Hypothalamus (tissue), 51 donors: ENCODE measurements around the gene CST4.
"Not testable (repeated sequence)": the region's sequence is repeated elsewhere in the genome, so short reads cannot be mapped to it uniquely, and the experiment has no call there.

Source experiments
- DNase-seq, 51 donors: peaks; one replicate each; lab custom pipeline; 2025; lab: John Stamatoyannopoulos, UW

CST4 gene, protein sequence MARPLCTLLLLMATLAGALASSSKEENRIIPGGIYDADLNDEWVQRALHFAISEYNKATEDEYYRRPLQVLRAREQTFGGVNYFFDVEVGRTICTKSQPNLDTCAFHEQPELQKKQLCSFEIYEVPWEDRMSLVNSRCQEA

DNA sequence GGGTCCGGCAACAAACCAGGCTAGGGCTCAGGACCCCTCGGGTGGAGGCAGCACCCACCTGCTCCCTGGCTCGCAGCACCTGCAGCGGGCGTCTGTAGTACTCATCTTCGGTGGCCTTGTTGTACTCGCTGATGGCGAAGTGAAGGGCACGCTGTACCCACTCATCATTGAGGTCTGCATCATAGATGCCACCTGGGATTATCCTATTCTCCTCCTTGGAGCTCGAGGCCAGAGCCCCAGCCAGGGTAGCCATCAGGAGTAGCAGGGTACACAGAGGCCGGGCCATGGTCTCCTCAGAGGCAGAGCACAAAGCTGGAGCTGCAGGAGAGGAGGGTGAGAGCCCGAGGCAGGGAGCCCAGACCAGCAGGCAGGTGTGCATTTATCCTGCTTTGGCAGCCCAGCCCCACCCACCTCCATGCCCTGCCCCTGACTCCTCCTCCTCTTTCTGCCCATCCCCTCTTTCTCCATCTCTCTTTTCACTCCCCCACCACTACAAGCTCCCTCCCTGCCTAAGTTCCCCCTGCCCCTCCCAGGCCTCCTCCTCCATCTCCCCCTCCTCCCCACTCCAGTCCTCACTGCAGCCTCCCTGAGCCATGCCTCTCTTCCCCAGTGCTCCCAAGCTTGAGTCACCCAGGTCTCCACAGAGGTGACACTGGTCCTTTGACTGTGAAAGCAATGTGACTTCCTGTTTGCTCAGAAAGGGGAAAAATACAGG, at the start of gene CST4:
CST4 (minus strand) TSS at position 355 of the 715 bp plus-strand sequence; CDS start at position 286, 69 bp downstream.
- not testable (repeated sequence) for DNase-seq

- DNase-seq = not testable (repeated sequence)
Observed at GRCh38 chr20:23735391-23735790, 46.6 kb upstream of the CST4 start.

GRCh38 chr20:23734949-23735348, 46.1 kb upstream of the CST4 start:
- DNase-seq = not testable (repeated sequence)

DNA sequence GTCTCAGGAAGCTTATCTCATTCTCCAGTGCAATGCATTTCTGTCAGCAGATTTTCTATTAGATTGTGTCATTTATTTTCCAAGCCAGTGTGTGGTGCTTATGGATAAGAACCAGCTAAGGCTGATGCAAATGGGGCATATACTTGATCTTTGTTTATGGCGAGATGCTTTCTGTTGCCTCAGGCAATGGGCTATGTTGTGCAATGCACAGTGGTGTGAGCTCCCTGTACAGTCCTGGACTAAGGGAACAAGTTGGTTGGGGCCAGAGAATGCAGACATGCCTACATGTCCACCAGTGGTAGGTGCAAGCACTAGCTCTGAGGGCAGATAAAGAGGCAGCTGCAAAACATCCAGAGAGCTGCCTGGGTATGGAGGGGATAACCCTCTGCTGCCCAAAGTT, 45.6 kb upstream of the CST4 start:
- DNase-seq = not testable (repeated sequence)

- no peak for DNase-seq
Observed at GRCh38 chr20:23727016-23727415, 38.2 kb upstream of the CST4 start.

GRCh38 chr20:23725102-23725501, 36.3 kb upstream of the CST4 start:
- DNase-seq = no peak

DNA sequence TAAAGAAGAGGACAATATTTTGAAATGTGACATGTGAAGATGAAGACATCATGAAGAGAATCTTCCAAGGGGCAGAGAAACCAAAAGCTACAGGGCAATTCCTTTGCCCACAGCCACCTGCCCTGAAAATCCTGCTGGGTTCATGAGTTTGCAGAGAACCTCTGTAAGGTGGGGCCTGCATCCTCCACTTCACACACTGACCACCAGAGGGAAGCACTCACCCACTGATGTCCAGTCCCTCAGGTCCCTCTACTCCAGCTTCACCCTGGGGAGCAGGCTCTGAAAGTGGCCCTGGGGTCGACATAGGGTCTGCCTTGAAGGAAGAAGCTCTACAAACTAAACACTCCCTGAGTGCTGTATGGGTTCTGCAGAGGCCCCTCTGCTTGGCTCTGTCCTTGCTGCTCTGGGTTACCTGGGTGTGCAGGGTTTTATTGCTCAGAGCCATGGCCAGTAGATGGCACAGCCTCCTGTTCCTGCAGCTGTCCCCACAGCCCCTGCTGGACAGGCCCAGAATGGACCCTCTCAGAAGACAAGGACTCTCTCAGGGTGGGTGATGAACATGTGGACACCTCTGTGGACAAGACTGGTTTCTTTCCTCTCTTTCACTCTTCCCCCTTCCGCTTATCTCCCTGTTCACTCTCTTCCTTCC, 34.9 kb upstream of the CST4 start:
- peak in 7 of 51 donors; percentile 2 to 15 (median 8) for DNase-seq

GRCh38 chr20:23722851-23723250, 34.0 kb upstream of the CST4 start:
- DNase-seq = not testable (repeated sequence)

DNA sequence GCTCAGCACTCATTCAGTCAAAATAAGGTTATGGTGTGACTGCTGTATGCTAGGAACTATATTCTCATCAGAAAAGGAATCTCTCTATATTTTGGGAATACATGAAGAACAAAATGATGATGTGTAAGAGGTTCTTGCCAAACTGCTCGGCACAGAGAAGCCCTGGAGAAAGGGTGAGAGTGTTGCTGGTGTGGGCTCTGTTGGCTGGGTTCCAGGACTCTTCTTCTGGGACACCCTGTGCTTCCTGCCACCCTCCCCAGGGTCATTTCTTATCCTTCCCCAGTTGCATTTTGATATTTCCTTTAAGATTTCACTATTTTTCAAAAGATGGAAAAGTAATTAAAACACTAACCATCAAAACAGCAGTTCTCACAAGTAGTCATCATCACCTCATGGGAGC, 33.1 kb upstream of the CST4 start:
- no peak for DNase-seq

DNA sequence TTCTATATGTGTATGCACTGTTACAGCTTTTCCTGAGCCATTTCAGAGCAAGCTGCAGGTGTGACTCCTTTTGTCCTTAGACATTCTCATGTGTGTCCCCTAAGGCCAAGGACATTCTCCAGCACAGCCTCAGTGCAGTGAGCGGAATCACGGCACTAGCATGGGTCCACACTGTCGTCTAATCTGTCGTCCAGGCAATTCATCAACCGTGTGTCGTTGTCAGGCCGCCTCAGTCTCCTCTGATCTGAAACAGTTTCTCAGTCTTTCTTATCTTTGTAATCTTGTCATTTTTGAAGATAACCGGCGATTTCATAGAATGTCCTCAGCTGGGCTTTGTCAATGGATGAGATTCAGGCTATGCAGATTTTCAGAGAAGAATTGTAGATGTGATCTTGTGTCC, 30.5 kb upstream of the CST4 start:
- not testable (repeated sequence) for DNase-seq

DNA sequence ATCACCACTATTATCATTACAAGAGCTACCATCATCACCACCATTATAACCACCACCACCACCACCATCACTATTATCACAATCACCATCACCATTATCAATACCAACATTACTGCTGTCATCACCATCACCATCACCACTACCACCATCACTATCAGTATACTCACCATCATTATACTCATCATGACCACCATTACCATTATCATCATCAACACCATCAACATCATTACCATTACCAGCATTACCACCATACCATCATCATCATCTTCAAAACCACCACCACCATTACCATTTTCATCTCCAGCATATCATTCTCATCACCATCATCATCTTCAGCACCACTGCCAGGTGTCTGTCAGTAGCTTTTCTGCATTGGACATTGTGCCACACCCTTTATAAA, 22.9 kb upstream of the CST4 start:
- DNase-seq = not testable (repeated sequence)

DNA sequence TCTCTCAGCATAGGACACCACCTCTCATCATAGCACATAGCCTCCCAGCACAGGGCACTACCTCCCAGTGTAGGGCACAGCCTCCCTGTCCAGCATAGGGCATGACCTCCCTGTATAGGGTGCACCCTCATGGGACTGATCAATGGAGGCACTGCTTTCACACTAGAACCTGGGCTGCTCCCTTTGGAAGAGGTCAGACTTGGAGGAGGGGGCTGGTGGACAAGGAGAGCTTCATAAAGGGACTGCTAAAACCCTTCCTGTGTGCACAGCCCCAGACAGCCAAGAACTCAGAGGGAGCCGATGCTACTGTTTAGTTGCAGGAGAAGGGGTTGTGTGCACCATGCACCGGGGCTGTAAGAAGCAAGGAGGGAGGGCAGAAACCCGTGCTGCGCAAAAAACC, 21.9 kb upstream of the CST4 start:
- DNase-seq = no peak

GRCh38 chr20:23705895-23706294, 17.1 kb upstream of the CST4 start:
- DNase-seq = no peak

GRCh38 chr20:23702021-23702420, 13.2 kb upstream of the CST4 start:
- DNase-seq = no peak

DNA sequence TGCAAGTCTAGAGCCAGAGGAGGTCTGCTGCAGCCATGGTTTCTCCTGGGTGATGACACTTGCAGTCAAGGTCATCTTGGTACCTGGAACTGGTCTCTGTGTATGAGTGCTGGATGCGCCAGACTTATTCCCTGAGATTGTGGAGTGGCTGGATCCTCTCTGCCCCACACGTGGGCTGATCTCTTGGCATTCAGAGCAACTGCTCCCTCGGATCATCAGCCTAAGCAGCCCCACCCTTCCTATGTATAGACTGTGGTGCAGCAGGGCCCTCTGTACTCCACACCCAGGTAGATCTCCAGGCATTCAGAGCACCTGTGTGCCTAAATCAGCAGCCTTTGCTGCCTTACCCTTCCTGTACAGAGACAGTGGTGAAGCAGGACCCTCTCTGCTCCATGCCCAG, 12.1 kb upstream of the CST4 start:
- no peak for DNase-seq

DNA sequence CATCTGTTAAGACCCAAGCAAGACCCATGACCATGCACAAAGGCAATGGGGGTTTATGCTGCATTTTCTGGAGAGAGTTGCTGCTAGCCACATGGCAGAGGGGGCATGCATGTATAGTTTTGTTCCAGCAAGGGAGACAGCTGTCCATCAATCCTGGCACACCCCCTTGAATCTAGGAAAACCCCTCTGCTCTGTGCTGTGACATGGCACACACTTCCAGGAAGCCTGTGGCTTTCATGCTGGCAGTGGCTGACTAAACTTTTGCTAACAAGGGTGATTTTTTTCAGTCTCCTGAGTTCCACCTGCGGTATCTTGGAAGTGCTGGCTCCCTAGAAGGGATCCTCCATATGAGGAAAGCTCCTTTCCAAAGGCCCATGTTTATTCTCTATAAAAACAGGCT, 9.1 kb upstream of the CST4 start:
- DNase-seq = no peak

DNA sequence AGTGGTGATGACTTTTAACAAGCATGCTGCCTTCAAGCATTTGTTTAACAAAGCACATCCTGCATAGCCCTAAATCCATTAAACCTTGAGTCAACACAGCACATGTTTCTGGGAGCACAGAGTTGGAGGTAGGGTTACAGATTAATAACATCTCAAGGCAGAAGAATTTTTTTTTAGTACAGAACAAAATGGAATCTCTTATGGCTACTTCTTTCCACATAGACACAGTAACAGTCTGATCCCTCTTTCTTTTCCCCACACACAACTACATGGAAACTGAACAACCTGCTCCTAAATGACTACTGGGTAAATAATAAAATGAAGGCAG, 6.2 kb upstream of the CST4 start:
- DNase-seq = not testable (repeated sequence)

DNA sequence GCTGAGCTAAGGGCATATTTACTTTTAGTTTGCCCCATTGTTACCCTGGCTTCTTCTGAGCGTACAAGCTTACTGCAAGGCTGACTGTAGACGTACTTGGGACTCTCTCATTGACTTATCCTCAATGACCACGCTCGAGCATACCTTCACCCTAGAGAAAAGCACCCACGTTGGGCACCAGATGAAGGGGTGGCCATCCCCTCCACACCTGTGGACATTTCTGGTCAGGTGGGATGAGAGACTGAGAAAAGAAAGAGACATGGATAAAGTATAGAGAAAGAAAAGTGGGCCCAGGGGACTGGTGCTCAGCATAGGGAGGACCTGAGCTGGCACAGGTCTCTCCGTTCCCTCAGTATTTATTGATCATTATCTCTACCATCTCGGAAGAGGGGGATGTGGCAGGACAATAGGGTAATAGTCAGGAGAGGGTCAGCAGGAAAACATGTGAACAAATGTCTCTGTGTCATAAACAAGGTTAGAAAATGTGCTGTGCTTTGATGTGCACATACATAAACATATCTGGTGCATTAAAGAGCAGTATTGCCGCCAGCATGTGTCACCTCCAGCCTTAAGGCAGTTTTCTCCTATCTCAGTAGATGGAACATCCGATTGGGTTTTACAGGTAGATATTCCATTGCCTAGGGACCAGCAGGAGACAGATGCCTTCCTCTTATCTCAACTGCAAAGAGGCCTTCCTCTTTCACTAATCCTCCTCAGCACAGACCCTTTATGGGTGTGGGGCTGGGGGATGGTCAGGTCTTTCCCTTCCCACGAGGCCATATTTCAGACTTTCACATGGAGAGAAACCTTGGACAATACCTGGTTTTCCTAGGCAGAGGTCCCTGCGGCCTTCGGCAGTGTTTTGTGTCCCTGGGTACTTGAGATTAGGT, 5.6 kb upstream of the CST4 start:
- DNase-seq = not testable (repeated sequence)

DNA sequence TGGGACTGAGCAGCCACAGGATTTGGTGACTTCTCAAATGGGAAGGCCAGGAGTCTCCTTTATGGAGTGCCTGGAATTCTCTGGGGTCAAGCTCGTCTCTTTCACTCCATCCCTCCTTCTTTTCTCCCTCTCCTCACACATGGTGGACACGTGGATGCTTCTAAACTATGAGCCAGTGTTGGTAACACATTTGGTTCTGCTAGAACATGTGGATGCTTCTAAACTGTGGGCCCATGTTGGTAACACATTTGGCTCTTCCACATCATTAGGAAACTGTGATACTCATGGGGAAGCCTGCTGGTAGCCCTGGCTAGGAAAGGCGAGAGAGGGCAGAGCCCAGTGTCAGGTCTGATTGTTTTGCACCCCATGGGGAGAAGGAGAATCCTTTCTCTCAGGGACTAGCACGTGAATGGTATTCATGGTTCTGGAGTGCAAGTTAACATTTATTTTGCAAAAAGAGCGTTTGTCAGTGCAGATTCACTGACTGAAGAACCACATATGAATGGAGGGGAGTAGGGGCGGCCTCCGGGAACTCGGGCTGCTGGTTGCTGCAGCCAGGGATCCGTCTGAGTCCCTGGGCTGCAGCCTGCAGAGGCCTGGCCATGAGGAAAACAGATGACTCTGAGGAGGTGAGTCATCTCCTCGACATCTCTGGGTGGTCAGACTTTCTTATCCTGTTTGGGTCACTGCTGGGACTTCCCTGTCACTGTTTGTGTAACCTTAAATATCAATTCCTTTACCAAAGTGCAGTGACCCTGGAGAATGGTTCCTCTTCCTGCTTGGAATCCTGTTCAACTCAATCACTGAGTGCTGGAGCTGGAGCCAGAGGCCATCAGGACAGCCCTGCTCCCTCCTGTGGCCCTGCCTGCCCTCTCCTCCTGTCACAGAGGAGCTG, 4.1 kb upstream of the CST4 start:
- not testable (repeated sequence) for DNase-seq

- DNase-seq = no peak
Observed at GRCh38 chr20:23691675-23692074, 2.8 kb upstream of the CST4 start.
